Iris pigment epithelial cell (primary cell): ENCODE measurements around the gene NRTN.

Experiments used
- DNase-seq: peaks from one replicate; pipeline ENCODE4 v3.0.0-alpha.2; 2011; ENCODE audit warnings: low read depth

NRTN gene

GRCh38 chr19:5814852-5815246, 10.0 kb downstream of the NRTN start:
- DNase-seq: no peak

GRCh38 chr19:5817218-5817617, 12.4 kb downstream of the NRTN start:
- no peak for DNase-seq

- DNase-seq: no peak
Observed at GRCh38 chr19:5818594-5818993, 13.7 kb downstream of the NRTN start.

- DNase-seq: no peak
Observed at GRCh38 chr19:5820785-5821184, 15.9 kb downstream of the NRTN start.

GRCh38 chr19:5821521-5822180, 16.8 kb downstream of the NRTN start:
- DNase-seq: no peak

GRCh38 chr19:5822181-5822844, 17.4 kb downstream of the NRTN start:
- no peak for DNase-seq

- DNase-seq: no peak
Observed at GRCh38 chr19:5823579-5824281, 18.9 kb downstream of the NRTN start.

- no peak for DNase-seq
Observed at GRCh38 chr19:5824751-5825150, 19.9 kb downstream of the NRTN start.

GRCh38 chr19:5825178-5825577, 20.3 kb downstream of the NRTN start:
- DNase-seq: no peak

- no peak for DNase-seq
Observed at GRCh38 chr19:5826531-5827341, 21.9 kb downstream of the NRTN start.

- no peak for DNase-seq
Observed at GRCh38 chr19:5827342-5827890, 22.5 kb downstream of the NRTN start.

- peak; percentile 89 for DNase-seq
Observed at GRCh38 chr19:5827891-5828660, 23.2 kb downstream of the NRTN start.

GRCh38 chr19:5828661-5829566, 24.0 kb downstream of the NRTN start:
- DNase-seq: peak; percentile 10

GRCh38 chr19:5829567-5830310, 24.9 kb downstream of the NRTN start:
- DNase-seq: no peak

- DNase-seq: no peak
Observed at GRCh38 chr19:5831159-5831558, 26.3 kb downstream of the NRTN start.

GRCh38 chr19:5832061-5832460, 27.2 kb downstream of the NRTN start:
- DNase-seq: no peak

GRCh38 chr19:5832527-5833216, 27.8 kb downstream of the NRTN start:
- no peak for DNase-seq

GRCh38 chr19:5837761-5838352, 33.0 kb downstream of the NRTN start:
- DNase-seq: no peak
